CD14-positive monocyte (primary cell): ENCODE data around the gene ZNF579. TPM values are rescaled to one million over a fixed set of nuclear protein-coding genes. Genes with fewer than 3 reads are reported as not detected.
"Not testable (repeated sequence)": the region's sequence is repeated elsewhere in the genome, so short reads cannot be mapped to it uniquely, and the experiment has no call there.

Experiments used
- DNase-seq, 3 donors: peaks; one replicate each; pipeline ENCODE4 v3.0.0-alpha.2; 2011 to 2022
- H2AFZ ChIP-seq: 2 replicates; pipeline ENCODE4 v1.6.0; 2012; ENCODE audit warnings: mild to moderate bottlenecking, low read depth, low read length, inconsistent platforms; ENCODE audit not compliant: insufficient read depth, poor library complexity, severe bottlenecking
- H3K27ac ChIP-seq, 2 donors: 1 replicate in 1 of 2; 2 replicates in 1 of 2; pipeline ENCODE4 v1.5.1; 2012 to 2013; ENCODE audit warnings: low read length in 2 of 2, control low read depth in 1 of 2, inconsistent platforms in 1 of 2, low read depth in 1 of 2, mild to moderate bottlenecking in 1 of 2
- H3K27me3 ChIP-seq, 2 donors: one replicate each; pipeline versions ENCODE4 v1.6.0 to v1.6.1; 2011 to 2013; ENCODE audit warnings: low read length in 2 of 2; ENCODE audit not compliant: control insufficient read depth in 2 of 2, insufficient read depth in 2 of 2
- H3K36me3 ChIP-seq, 2 donors: replicated peaks in 1 of 2; 1 replicate in 1 of 2; 2 replicates in 1 of 2; pipeline versions ENCODE4 v1.5.1 to v1.6.1; 2012 to 2013; ENCODE audit warnings: low read length in 2 of 2, control low read depth in 1 of 2, inconsistent platforms in 1 of 2, mild to moderate bottlenecking in 1 of 2; ENCODE audit not compliant: insufficient read depth in 2 of 2, control insufficient read depth in 1 of 2
- H3K4me1 ChIP-seq, 2 donors: 1 replicate in 1 of 2; 2 replicates in 1 of 2; pipeline versions ENCODE4 v1.5.1 to v1.6.1; 2012 to 2013; ENCODE audit warnings: low read length in 2 of 2, control low read depth in 1 of 2, inconsistent platforms in 1 of 2, mild to moderate bottlenecking in 1 of 2, moderate library complexity in 1 of 2; ENCODE audit not compliant: insufficient read depth in 2 of 2, control insufficient read depth in 1 of 2
- H3K4me2 ChIP-seq: replicated peaks from 2 replicates; pipeline ENCODE3; 2012; ENCODE audit warnings: low read length, moderate library complexity, mild to moderate bottlenecking; ENCODE audit not compliant: poor library complexity, severe bottlenecking; ENCODE audit errors: extremely low read depth
- H3K4me3 ChIP-seq, 3 experiments: fragments of 200-600 bp in 1 of 3; sonication (generic) in 1 of 3; replicated peaks in 1 of 3; 1 replicate in 2 of 3; 2 replicates in 1 of 3; pipeline ENCODE4 v1.5.1; 2011 to 2013; ENCODE audit warnings: low read length in 3 of 3, mild to moderate bottlenecking in 3 of 3, control low read depth in 2 of 3, low read depth in 2 of 3, inconsistent platforms in 1 of 3, moderate library complexity in 1 of 3
- H3K79me2 ChIP-seq: 2 replicates; pipeline ENCODE4 v1.6.0; 2012; ENCODE audit warnings: mild to moderate bottlenecking, control low read depth, inconsistent platforms, low read length, moderate library complexity; ENCODE audit not compliant: insufficient read depth
- H3K9ac ChIP-seq: 2 replicates; pipeline ENCODE4 v1.6.0; 2017; ENCODE audit warnings: low read length, mild to moderate bottlenecking; ENCODE audit not compliant: insufficient read depth, poor library complexity, severe bottlenecking
- H3K9me3 ChIP-seq, 2 donors: replicated peaks in 1 of 2; 1 replicate in 1 of 2; 2 replicates in 1 of 2; pipeline versions ENCODE4 v1.5.1 to v1.6.1; 2012 to 2013; ENCODE audit warnings: low read length in 2 of 2, control low read depth in 1 of 2; ENCODE audit not compliant: control insufficient read depth in 1 of 2, insufficient read depth in 1 of 2
- H4K20me1 ChIP-seq: 2 replicates; pipeline ENCODE4 v1.6.0; 2012; ENCODE audit warnings: mild to moderate bottlenecking, low read length, control low read depth, moderate library complexity; ENCODE audit not compliant: insufficient read depth
- H3K27ac Mint-ChIP-seq, 7 donors: one replicate each; pipeline ENCODE4 v1.8.0; 2020; ENCODE audit warnings: mild to moderate bottlenecking in 7 of 7, mixed read lengths in 7 of 7, moderate library complexity in 6 of 7, inconsistent platforms in 2 of 7
- H3K27me3 Mint-ChIP-seq, 3 donors: one replicate each; pipeline ENCODE4 v1.8.0; 2021 to 2022; ENCODE audit warnings: low read depth in 3 of 3, mild to moderate bottlenecking in 3 of 3, mixed read lengths in 3 of 3, moderate library complexity in 3 of 3, inconsistent platforms in 1 of 3
- H3K36me3 Mint-ChIP-seq, 2 donors: one replicate each; pipeline ENCODE4 v1.8.0; 2020; ENCODE audit warnings: mixed read lengths in 2 of 2, inconsistent platforms in 1 of 2, mild to moderate bottlenecking in 1 of 2
- H3K4me1 Mint-ChIP-seq: one replicate; pipeline ENCODE4 v1.8.0; 2020; ENCODE audit warnings: mild to moderate bottlenecking, mixed read lengths
- H3K4me3 Mint-ChIP-seq, 2 donors: one replicate each; pipeline ENCODE4 v1.8.0; 2020; ENCODE audit warnings: mild to moderate bottlenecking in 2 of 2, mixed read lengths in 2 of 2, moderate library complexity in 1 of 2
- H3K9me3 Mint-ChIP-seq, 7 donors: one replicate each; pipeline ENCODE4 v1.8.0; 2020 to 2022; ENCODE audit warnings: mixed read lengths in 7 of 7, mild to moderate bottlenecking in 6 of 7, moderate library complexity in 6 of 7, inconsistent platforms in 2 of 7
- WGBS: methylation state at CpG from one replicate; pipeline ENCODE4 v1.1.5; 2013; ENCODE audit warnings: missing lambda C conversion rate; ENCODE audit not compliant: insufficient coverage; 5-methylcytosine and 5-hydroxymethylcytosine counted together
- intact Hi-C, 2 donors: fragments of 100-400 bp; cut with micrococcal nuclease; formaldehyde crosslinking; loops; one replicate each; pipeline versions ENCODE4 v1.15.0 to v1.15.1; 2023
- polyA plus RNA-seq, 3 donors: library from polyadenylated mRNA; depleted of rRNA in 1 of 3; unstranded in 2 of 3; stranded (reverse) in 1 of 3; fragments of 300-500 nt in 2 of 3; fragments of >200 nt in 1 of 3; fragmentation: Illumina TruSeq in 2 of 3; gene quantifications; 1 replicate in 2 of 3; 2 replicates in 1 of 3; pipeline ENCODE4 v1.2.3, GENCODE V29; 2012 to 2021
- TF ChIP-seq, protein P1 (sequence below): fragments of 200-600 bp; IDR thresholded peaks from one replicate; pipeline ENCODE4 v1.8.0; 2022; ENCODE audit warnings: antibody characterized with exemption, mild to moderate bottlenecking

Gene ZNF579
- polyA plus RNA-seq, 3 donors: 0.05 to 1.8 TPM; not detected in 1

GRCh38 chr19:55535965-55536350, 44.7 kb downstream of the ZNF579 start:
- Histone ChIP-seq H3K9ac (no peak overlapping the region), H3K4me1 (no peaks in the 10 kb centered on the region), H3K27me3 (no peaks in the 10 kb centered on the region), H3K9me3 (no peaks in the 10 kb centered on the region), H2AFZ (no peak overlapping the region), H3K4me2 (no peak overlapping the region), H3K36me3 (no peaks in the 10 kb centered on the region), H3K27ac (no peak overlapping the region), H3K4me3 (no peak overlapping the region), H3K79me2 (no peaks in the 10 kb centered on the region), H4K20me1 (no peaks in the 10 kb centered on the region)
- TF ChIP-seq, protein P1, sequence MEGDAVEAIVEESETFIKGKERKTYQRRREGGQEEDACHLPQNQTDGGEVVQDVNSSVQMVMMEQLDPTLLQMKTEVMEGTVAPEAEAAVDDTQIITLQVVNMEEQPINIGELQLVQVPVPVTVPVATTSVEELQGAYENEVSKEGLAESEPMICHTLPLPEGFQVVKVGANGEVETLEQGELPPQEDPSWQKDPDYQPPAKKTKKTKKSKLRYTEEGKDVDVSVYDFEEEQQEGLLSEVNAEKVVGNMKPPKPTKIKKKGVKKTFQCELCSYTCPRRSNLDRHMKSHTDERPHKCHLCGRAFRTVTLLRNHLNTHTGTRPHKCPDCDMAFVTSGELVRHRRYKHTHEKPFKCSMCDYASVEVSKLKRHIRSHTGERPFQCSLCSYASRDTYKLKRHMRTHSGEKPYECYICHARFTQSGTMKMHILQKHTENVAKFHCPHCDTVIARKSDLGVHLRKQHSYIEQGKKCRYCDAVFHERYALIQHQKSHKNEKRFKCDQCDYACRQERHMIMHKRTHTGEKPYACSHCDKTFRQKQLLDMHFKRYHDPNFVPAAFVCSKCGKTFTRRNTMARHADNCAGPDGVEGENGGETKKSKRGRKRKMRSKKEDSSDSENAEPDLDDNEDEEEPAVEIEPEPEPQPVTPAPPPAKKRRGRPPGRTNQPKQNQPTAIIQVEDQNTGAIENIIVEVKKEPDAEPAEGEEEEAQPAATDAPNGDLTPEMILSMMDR: no peak
- intact Hi-C loops: no loop called here
- 95% methylated on average over 19 of the region's 22 CpGs for WGBS
- no peak for DNase-seq
- no peak overlapping the region for H3K27ac Mint-ChIP-seq
- H3K27me3 Mint-ChIP-seq: peaks cover 2 to 5% (median 2%) of the 10 kb centered on the region in 3 donors
- no peak overlapping the region for H3K4me3 Mint-ChIP-seq
- peaks cover 0 to 3% (median 0%) of the 10 kb centered on the region in 7 donors for H3K9me3 Mint-ChIP-seq
- H3K36me3 Mint-ChIP-seq: no peaks in the 10 kb centered on the region
- H3K4me1 Mint-ChIP-seq: peaks cover 2% of the 10 kb centered on the region

DNA sequence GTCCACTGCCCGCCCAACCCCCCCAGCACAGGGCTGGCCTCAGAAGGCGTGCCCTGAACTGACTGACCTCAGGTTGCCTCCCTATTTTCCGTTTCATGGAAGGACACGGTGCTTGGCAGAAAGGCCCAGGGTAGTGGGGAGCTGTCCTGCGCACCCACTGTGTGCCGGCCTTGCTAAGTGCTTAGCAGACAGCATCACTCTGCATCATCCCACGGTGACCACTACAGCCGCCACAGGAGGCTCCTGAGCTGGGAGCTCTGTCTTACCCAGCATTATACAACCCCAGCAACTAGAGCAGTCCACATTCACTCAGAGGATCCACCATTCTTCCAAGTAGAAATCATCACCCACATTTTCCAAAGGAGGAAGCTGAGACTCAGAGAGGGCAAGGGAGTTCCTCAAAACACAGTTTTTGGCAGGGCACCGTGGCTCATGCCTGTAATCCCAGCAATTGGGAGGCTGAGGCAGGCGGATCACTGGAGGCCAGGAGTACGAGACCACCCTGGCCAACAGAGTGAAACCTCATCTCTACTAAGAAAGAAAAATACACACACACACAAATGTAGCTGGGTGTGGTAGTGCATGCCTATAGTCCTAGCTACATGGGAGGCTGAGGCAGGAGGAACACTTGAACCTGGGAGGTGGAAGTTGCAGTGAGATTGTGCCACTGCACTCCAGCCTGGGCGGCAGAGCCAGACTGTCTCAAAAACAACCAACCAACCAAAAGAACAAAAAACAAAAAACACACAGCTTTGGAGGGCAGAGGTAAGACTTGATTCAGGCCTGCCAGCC, 45.3 kb downstream of the ZNF579 start:
- Mint-ChIP-seq H3K4me3 (no peak overlapping the region), H3K27ac (peak overlapping the region in 1 of 7 donors; percentile 35), H3K36me3 (no peaks in the 10 kb centered on the region), H3K27me3 (peaks cover 2 to 5% (median 2%) of the 10 kb centered on the region in 3 donors), H3K4me1 (peaks cover 2% of the 10 kb centered on the region), H3K9me3 (peaks cover 0 to 3% (median 0%) of the 10 kb centered on the region in 7 donors)
- no peaks in the 10 kb centered on the region for H3K27me3 ChIP-seq
- no peak overlapping the region for H3K27ac ChIP-seq
- H4K20me1 ChIP-seq: no peaks in the 10 kb centered on the region
- H3K9me3 ChIP-seq: no peaks in the 10 kb centered on the region
- no peaks in the 10 kb centered on the region for H3K36me3 ChIP-seq
- no peaks in the 10 kb centered on the region for H3K4me1 ChIP-seq
- WGBS: 92% methylated on average over 9 of the region's 12 CpGs
- no peak overlapping the region for H3K4me2 ChIP-seq
- TF ChIP-seq, protein P1: no peak
- no peak overlapping the region for H3K4me3 ChIP-seq
- no peak overlapping the region for H3K9ac ChIP-seq
- H3K79me2 ChIP-seq: no peaks in the 10 kb centered on the region
- intact Hi-C loops: no loop called here
- H2AFZ ChIP-seq: no peak overlapping the region
- DNase-seq: no peak

DNA sequence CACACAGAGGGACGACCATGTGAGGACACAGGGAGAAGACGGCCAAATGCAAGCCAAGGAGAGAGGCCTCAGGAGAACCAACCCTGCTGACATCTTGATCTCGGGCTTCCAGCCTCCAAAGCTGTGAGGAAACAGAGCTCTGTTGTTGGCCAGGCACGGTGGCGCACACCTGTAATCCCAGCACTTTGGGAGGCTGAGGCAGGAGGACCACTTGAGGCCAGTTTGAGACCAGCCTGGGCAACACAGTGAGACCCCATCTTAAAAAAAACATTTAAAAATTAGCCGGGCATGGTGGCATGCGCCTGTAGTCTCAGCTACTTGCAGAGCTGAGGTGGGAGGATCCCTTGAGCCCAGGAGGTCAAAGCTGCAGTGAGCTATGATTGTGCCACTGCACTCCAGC, 46.4 kb downstream of the ZNF579 start:
- H3K4me2 ChIP-seq, H3K4me3 Mint-ChIP-seq, intact Hi-C loops, H3K9me3 Mint-ChIP-seq, H3K36me3 Mint-ChIP-seq, H3K27me3 Mint-ChIP-seq, H3K27ac ChIP-seq, H4K20me1 ChIP-seq, H3K36me3 ChIP-seq, H3K27me3 ChIP-seq, H3K9me3 ChIP-seq, H3K9ac ChIP-seq, H3K27ac Mint-ChIP-seq, DNase-seq, H3K4me3 ChIP-seq, H3K79me2 ChIP-seq, H2AFZ ChIP-seq, H3K4me1 ChIP-seq, H3K4me1 Mint-ChIP-seq: not testable (repeated sequence)
- over 99% methylated on average over 6 of the region's 7 CpGs for WGBS
